Epithelial cell of esophagus (primary cell): ENCODE results near the gene CKS2.
A peak's percentile ranks its signal among the peaks of the same experiment; 100 is the strongest.

Experiments used
- DNase-seq: peaks from one replicate; pipeline ENCODE4 v3.0.0; 2010; ENCODE audit warnings: low read depth
- H3K4me3 ChIP-seq: 2 replicates; pipeline ENCODE4 v1.5.1; 2011; ENCODE audit warnings: mild to moderate bottlenecking, low read length, control low read depth
- CTCF ChIP-seq: IDR thresholded peaks from 2 replicates; pipeline ENCODE4 v1.5.1; 2011; ENCODE audit warnings: low read depth, mild to moderate bottlenecking, low read length, control low read depth, inconsistent platforms; ENCODE audit not compliant: insufficient read depth; ENCODE audit errors: missing control alignments

CKS2 gene

GRCh38 chr9:89312222-89312571 is 1.2 kb downstream of the CKS2 start:
- no peak for TF ChIP-seq CTCF
- peak; percentile 38 for DNase-seq
- peak overlapping the region; percentile 77 for H3K4me3 ChIP-seq

GRCh38 chr9:89313842-89314241 is 2.8 kb downstream of the CKS2 start:
- TF ChIP-seq CTCF = no peak
- H3K4me3 ChIP-seq = peak overlapping the region; percentile 77
- DNase-seq = no peak

GRCh38 chr9:89314955-89315354 is 4.0 kb downstream of the CKS2 start:
- no peak for TF ChIP-seq CTCF
- no peak for DNase-seq
- peak overlapping the region; percentile 13 for H3K4me3 ChIP-seq

- no peak overlapping the region for H3K4me3 ChIP-seq
- no peak for TF ChIP-seq CTCF
- DNase-seq = no peak
Measured at GRCh38 chr9:89315482-89315881, 4.5 kb downstream of the CKS2 start.

- peak overlapping the region; percentile 79 for H3K4me3 ChIP-seq
- no peak for TF ChIP-seq CTCF
- no peak for DNase-seq
Measured at GRCh38 chr9:89317282-89317681, 6.3 kb downstream of the CKS2 start.

GRCh38 chr9:89318123-89319014 is 7.4 kb downstream of the CKS2 start, which contains the start of gene SECISBP2:
TSS of gene SECISBP2 (plus strand) at chr9:89318500. CDS start at chr9:89318577, 77 bp downstream.
- TF ChIP-seq CTCF = peak; percentile 75

More at GRCh38 chr9:89318123-89319014, 7.4 kb downstream of the CKS2 start, which contains the start of gene SECISBP2:
- DNase-seq = peak; percentile 96
- peak within 1 kb of the TSS; percentile 79 for H3K4me3 ChIP-seq
